ENCODE data around the gene SCRN2.

Gene SCRN2

DNA sequence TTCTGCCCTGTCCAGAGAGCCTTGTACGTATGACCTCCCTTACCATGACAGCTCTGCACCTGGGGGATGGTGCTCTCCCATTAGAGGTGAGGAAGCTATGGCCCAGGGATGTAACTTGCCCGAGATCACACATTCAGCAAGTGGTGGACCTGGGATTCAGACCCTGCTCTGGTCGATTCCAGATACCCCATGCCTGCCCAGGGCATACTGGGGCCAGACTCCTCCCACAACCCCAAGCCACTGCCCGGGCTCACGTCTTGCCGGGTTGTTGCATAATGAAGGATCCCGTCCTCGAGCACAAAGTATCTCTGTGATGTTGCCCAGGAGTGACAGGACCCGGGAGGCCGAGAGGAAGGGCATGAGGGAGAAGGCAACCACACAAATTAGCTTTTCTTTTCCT lies 21.6 kb downstream of the SCRN2 start:
- no peak for DNase-seq

GRCh38 chr17:47818002-47818695 lies 22.9 kb downstream of the SCRN2 start:
- no peak for DNase-seq

GRCh38 chr17:47816947-47817346 lies 24.1 kb downstream of the SCRN2 start:
- DNase-seq, result no peak

GRCh38 chr17:47816111-47816735 lies 24.9 kb downstream of the SCRN2 start:
- no peak for DNase-seq

DNA sequence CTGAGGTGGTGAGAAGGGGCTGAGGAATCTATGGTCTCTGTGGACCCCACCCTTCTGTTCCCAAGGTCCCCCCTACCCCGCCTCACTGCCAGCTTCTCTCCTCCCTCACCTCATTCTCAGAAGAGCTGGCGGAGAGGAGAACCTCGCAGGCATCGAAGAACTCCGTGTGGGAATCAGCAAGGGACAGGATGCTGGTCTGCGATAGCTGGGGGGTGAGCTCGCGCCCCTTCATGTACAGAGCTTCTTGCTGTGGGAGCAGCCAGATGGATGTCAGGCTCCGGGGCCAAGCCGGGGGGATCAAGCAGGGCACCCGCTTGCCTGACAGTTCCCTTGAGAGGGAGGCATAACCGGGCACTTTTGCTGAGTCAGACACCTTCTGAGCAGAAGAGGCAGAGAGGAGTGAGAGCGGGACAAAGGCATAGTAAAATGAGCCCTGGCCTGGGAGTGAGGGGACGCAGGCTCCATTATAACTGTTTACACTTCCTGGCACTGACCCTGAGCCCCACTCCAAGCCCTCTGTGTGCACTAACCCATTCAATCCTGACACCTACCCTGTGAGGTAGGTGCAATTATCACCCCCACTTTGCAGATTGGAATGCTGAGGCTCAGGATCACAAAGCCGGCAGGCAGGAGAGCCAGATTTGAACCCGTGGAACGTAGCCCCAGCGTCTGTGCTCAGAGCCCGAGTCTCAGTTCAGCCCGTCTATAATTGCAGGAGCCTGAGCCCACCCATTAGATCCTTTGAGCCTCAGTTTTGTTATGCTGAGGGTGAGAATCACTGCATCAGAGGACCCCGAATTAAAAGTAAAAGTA lies 25.8 kb downstream of the SCRN2 start:
- DNase-seq, result no peak

- no peak for DNase-seq
These were observed 27.5 kb downstream of the SCRN2 start for GRCh38 chr17:47813512-47814031.

- DNase-seq, result no peak
These were observed 28.0 kb downstream of the SCRN2 start for GRCh38 chr17:47813077-47813476.

- no peak for DNase-seq
These were observed 28.7 kb downstream of the SCRN2 start for GRCh38 chr17:47812146-47812920.

GRCh38 chr17:47811709-47812108 lies 29.4 kb downstream of the SCRN2 start:
- no peak for DNase-seq

GRCh38 chr17:47810901-47811635 lies 30.0 kb downstream of the SCRN2 start:
- DNase-seq, result no peak

GRCh38 chr17:47810200-47810821 lies 30.8 kb downstream of the SCRN2 start:
- DNase-seq, result peak; percentile 83 to 92

- no peak for DNase-seq
These were observed 32.1 kb downstream of the SCRN2 start for GRCh38 chr17:47808830-47809480.

DNA sequence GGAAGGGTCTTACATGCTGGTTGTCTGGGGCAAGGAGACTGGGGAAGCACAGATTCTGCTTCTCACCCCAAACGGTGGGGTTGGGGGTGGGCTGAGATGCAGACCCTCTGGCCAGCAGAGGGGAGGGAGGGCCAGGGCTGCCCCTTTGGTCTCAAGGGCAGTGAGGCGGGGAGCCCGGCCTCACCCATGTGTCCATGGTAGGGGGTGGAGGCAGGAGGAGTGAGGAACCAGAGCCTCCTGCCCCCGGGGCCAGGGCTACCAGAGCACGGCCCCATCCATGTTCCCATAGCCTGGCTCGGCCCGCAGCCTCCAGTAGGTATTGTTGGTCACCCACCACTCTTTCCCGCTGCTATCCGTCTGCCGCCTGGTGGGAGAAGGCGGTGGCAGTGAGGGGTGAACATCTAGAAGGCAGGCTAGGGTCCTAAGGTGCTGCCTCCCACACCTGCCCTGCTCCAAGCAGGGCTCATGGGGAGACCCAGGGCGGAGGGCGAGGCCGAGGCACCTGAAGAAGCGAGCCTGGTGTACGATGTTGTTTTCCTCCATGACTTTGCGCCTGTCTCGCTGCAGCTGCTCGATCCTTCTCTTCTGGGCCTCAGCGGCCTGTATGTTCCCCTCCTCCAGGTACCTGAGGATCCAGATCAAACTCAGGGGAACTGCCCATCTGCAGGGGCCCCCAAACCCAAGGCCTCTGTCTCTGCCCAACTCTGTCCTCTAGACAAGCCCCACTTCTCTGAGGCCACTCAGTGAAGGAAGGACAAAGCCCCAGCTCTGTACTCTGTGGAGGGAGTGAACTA lies 32.8 kb downstream of the SCRN2 start:
- no peak for DNase-seq

- DNase-seq, result no peak
These were observed 33.7 kb downstream of the SCRN2 start for GRCh38 chr17:47807421-47807820.

DNA sequence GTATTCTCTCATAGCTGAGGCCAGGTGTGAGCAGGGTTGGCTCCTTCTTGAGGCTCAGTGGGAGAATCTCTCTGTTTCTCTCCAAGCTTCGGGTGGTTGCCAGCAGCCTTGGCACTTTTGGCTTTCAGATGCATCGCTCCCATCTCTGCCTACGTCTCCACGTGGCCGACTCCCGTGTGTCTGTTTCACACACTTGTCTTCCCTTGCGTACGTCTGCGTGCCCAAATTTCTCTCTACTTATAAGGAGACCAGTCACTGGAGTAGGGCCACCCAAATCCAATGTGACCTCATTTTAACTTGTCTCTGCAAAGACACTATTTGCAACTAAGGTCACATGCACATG lies 34.2 kb downstream of the SCRN2 start:
- DNase-seq, result no peak

DNA sequence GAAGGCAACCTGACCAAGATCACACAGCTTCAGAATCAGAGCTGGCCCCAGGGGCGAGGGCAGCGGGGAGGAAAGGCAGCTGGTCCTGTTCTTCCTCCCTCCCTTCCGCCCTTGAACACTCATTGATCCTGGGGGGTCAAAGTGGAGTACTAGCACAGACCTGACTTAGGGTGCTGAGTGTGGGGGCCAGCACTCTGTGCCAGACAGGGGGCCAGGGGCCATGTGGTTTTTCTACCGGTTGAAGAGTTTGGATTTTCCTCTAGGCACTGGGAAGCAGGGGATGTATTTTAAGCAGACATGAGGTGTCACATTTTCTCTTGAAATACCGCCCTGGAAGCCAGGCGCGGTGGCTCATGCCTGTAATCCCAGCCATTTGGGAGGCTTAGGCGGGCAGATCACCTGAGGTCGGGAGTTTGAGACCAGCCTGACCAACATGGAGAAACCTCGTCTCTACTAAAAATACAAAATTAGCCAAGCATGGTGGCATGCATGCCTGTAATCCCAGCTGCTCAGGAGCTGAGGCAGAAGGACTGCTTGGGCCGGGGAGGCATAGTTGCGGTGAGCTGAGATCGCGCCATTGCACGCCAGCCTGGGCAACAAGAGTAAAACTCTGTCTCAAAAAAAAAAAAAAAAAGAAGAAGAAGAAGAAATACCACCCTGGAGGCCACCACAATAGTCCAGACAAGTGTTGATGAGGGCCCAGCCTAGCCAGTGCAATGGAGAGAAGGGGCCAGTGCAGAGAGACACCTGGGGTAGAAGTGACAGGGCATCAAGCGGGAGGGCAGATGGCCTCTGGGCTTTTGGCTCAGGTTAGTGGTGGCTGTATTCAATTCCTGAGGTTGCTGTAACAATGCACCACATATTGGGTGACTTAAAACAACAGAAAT lies 34.8 kb downstream of the SCRN2 start:
- DNase-seq, result no peak

- no peak for DNase-seq
These were observed 36.6 kb downstream of the SCRN2 start for GRCh38 chr17:47804461-47804860.

DNA sequence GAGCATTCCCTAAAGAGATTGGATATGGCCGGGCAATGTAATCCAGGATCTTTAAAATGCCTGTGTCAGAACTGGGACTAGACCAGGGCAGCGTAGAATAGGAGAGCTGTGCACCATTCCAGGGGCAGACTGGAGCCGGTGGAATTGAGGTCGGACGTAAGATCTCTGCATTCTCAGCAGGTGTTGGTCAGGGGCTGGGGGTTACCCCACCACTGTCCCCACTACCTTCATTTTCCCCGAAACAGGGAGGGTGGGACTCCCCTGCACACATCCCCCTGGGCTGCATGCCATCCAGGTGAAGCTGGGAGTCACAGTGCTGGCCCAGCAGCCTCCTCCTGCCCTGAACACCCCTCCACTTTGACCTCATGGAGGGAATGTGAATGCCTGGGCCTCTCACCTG lies 37.3 kb downstream of the SCRN2 start:
- no peak for DNase-seq

DNA sequence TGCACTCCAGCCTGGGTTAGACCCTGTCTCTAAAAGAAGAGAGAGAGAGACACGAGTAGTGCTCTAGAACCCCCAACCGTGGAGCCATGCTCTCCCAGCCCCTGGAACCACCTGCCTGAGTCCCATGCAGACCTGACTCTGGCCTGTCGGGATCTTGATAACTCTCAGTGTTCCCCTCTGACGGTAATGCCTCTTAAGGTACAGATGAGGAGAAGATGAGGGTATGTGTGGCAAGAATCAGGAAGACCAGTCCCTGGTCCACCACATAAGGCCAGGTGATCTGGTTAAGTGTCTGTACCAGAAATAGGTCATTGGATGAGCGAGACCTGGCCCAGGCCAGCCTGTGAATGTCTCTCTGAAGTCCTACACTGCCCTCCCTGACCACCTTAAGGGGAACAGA lies 37.9 kb downstream of the SCRN2 start:
- DNase-seq, result no peak

Measured in NCI-H526 (cell line).